GM18519 (cell line): Measurements from ENCODE around the gene MKS1.

ENCODE experiments used
- ATAC-seq: cut with Tn5 transposase; IDR thresholded peaks from one replicate; pipeline ENCODE4 v1.9.1; 2021; ENCODE audit warnings: mild to moderate bottlenecking, moderate library complexity; ENCODE audit not compliant: unreplicated experiment, low FRiP score

MKS1 gene

DNA sequence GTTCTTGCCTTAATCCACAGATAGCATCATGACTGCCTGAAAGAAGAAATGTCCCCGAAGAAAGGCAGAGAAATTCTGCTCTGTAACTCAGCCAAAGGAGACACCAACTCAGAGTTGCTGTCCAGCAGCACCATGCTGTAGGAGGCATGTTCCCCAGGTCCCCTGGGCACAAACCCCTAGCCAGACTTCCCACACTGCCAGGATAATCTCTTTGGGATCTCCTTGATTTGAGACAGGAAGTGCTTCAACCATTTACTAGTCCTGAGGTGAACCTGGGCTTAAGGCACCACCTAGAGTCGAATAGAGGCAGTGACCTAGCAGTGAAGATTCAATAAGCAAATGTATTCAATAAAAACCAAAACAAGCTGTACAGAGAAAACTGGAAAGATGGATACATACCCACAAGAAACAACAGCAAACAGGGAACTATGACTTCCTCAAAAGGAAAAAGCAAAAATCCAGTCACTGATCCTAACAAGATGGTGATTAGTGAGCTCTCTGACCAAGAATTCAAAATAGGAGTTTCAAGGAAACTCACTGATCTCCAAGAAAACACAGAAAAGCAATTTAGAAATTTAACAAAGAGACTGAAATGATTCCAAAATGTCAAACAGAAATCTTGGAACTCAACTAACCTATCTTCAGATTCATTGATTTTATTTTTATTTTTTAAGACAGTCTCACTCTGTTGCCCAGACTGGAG is 46.5 kb downstream of the MKS1 start:
- ATAC-seq: no peak

DNA sequence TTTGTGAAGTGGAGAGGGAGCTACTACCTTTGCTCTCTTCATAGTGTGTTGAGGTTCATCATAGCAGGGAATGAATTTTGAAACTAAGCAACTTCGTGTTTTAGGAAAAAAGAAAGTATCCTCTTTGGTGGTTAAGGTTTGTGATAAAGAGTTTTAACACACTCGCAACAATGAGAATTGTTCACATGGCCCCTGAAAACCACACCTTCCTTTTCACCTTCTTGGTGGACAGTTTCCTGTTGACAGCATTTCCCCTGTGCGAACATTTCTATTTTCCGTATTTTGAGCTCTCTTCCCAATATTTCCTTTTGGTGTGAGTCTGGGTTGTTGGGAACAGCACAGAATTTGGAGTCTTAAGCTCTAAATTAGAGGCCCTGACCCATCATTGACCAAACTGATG is 48.4 kb downstream of the MKS1 start:
- no peak for ATAC-seq

GRCh38 chr17:58166682-58167081 is 52.4 kb downstream of the MKS1 start, which contains the start of gene OR4D2:
OR4D2 (plus strand) TSS chr17:58166982; CDS start chr17:58169656, 2,674 bp downstream.
- no peak for ATAC-seq

DNA sequence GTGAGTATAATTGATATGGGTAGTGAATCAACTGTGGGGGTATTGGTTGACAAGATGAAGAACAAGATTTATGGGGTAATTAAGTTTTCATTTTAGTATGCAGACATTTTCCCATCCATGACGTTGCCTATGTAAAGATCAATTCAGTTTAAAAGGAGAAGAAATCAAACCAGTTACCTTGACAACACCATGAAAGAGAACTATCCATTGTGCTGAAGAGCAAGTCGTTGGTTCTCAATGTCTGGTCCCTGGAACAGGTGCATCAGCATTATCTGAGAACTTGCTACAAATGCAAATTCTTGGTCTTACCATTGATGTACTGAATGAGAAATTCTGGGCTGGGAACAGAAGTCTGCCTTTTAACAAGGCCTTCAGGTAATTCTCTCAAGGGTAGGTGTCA is 53.1 kb downstream of the MKS1 start:
- ATAC-seq: no peak

DNA sequence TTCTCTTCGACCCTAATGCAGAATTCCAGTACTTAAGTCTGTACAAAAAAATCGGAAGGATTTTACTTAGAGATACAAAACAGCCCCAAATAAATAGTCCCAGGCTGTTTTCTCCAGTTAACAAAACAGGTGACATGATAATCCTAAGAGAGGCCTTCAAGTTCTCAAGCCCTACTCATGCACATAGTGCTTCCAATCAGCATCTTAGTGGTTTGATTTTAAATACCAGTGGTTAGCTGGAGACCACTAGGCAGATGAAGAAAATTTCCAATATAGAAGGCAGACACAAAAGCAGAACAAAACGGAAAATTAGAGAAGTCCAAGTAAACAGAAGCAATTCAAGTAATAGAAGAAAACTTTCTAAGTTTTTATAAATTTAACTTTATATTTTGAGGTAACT is 57.5 kb downstream of the MKS1 start:
- ATAC-seq: no peak

DNA sequence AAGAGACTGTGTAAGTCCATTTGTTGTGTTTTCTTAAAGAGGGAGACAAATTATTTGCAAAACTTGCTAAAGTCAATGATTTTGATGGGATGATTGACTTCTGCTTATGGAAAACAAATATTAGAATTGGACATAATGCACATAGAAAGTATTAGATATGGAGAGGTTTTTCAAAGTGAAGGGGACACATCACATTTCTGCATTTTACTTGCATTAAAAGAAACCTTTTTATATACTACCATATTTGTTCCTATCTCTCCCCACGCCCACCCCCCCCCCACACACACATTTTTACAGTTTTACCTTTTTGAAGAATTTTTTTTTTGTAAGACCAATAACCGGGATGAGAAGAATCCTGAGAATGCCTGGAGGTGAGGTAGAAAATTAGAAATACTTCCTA is 60.9 kb downstream of the MKS1 start:
- no peak for ATAC-seq

- no peak for ATAC-seq
These were observed 61.9 kb downstream of the MKS1 start for GRCh38 chr17:58156839-58157803.
